Measurements from ENCODE around the gene GOLGA6L2. TPM values are rescaled to one million over a fixed set of nuclear protein-coding genes. Genes with fewer than 3 reads are reported as not detected.

The GOLGA6L2 gene, protein sequence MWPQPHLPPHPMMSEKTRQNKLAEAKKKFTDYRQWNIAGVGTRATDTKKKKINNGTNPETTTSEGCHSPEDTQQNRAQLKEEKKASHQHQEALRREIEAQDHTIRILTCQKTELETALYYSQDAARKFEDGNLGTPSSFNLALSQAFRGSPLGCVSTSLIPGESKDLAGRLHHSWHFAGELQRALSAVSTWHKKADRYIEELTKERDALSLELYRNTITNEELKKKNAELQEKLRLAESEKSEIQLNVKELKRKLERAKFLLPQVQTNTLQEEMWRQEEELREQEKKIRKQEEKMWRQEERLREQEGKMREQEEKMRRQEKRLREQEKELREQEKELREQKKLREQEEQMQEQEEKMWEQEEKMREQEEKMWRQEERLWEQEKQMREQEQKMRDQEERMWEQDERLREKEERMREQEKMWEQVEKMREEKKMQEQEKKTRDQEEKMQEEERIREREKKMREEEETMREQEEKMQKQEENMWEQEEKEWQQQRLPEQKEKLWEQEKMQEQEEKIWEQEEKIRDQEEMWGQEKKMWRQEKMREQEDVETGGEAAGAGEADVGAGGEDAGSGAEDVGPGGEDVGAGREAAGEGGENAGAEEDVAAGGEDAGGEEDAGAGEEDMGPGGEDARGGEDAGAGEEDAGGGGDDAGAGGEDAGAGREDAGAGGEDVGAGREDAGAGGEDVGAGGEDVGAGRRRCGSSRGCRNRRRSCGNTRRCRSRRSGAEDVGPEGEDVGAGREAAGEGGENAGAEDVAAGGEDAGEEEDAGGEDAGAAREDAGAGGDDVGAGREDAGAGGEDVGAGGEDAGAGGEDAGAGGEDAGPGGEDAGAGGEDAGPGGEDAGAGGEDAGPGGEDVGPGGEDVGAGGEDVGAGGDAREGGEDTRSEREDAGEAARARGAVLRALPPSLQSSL
- not detected for total RNA-seq (2021; fragmentation: NEBNext Ultra II Directional; extraction: Animal tissue kit (Norgen Biotek cat#: 25700))
- long read RNA-seq, result 0 reads

DNA sequence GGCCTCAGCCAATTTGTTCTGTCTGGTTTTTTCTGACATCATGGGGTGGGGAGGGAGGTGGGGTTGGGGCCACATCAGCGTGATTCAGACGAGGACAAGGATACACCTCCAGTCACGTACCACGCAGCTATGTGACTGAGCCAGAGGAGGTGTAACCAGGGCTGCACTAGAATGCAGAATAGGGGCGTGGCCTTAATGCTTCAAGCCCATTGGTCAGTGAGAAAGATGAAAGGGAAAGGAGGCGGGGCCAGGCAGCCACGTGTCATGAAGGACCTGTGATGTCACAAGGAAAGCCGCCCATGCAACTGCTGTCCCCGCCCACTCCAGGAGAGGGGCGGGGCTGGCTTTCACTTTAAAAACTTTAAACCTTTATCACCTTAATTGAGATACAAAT, at the start of gene GOLGA6L2:
TSS of gene GOLGA6L2 (minus strand) at position 137 of the 394 bp plus-strand sequence. CDS start at position 75, 62 bp downstream.
- no peak for DNase-seq
- Mint-ChIP-seq H3K9me3 (peaks cover 10% of the 10 kb centered on the region; the same call in 1 of the 2 replicates), H3K4me3 (no peak within 1 kb of the TSS), H3K36me3 (ENCODE audit: low read depth) (no peaks in the 10 kb centered on the region), H3K4me1 (ENCODE audit: low read depth) (no peaks in the 10 kb centered on the region), H3K27me3 (ENCODE audit: insufficient read depth) (peaks cover 5% of the 10 kb centered on the region), H3K27ac (no peak within 1 kb of the TSS)
- TF ChIP-seq, protein P1, sequence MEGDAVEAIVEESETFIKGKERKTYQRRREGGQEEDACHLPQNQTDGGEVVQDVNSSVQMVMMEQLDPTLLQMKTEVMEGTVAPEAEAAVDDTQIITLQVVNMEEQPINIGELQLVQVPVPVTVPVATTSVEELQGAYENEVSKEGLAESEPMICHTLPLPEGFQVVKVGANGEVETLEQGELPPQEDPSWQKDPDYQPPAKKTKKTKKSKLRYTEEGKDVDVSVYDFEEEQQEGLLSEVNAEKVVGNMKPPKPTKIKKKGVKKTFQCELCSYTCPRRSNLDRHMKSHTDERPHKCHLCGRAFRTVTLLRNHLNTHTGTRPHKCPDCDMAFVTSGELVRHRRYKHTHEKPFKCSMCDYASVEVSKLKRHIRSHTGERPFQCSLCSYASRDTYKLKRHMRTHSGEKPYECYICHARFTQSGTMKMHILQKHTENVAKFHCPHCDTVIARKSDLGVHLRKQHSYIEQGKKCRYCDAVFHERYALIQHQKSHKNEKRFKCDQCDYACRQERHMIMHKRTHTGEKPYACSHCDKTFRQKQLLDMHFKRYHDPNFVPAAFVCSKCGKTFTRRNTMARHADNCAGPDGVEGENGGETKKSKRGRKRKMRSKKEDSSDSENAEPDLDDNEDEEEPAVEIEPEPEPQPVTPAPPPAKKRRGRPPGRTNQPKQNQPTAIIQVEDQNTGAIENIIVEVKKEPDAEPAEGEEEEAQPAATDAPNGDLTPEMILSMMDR (IDR thresholded peaks at IDR 0.05), result no peak

DNA sequence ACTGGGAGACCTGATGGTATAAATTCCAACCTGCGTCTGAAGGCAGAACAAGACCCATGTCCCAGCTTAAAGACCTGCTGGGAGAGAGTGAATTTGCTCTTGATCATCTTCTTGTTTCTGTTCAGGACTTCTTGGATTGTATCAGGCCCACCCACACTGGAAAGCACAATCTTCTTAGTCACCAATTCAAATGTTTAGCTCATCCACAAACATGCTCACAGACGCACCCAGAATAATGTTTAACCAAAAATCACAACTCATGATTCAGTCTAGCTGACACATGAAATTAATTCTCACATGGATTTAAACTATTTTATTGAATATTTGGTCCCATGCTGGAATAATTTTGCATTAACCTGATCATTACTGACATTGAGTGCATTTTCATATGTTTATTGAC, 37.8 kb upstream of the GOLGA6L2 start:
- TF ChIP-seq, protein P1 (IDR thresholded peaks at IDR 0.05), result no peak
- no peak for DNase-seq
- Mint-ChIP-seq H3K27me3 (ENCODE audit: insufficient read depth) (no peaks in the 10 kb centered on the region), H3K36me3 (ENCODE audit: low read depth) (no peaks in the 10 kb centered on the region), H3K27ac (no peak overlapping the region), H3K4me1 (ENCODE audit: low read depth) (no peaks in the 10 kb centered on the region), H3K4me3 (no peak overlapping the region), H3K9me3 (no peaks in the 10 kb centered on the region)

DNA sequence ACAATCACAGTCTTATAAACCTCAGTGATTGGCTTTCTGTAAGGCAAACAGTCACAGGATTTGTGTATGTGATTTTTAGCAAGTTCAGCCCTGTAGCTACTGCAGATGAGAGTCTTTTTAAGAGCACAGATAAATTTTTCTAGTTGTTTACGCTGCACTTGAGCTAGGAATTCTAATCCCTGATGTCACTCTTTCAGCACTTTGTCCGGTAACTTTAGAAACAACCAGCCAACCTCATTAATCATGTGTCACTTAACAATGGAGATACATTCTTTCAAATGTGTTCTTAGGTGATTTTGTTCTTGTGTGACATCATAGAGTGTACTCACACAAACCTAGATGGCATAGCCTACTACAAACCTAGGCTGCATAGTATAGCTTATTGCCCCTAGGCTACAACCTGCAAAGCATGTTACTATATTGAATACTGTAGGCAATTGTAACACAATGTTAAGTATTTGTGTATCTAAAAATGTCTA, 36.8 kb upstream of the GOLGA6L2 start:
- no peaks in the 10 kb centered on the region for H3K27me3 Mint-ChIP-seq (ENCODE audit: insufficient read depth)
- no peak overlapping the region for H3K4me3 Mint-ChIP-seq
- no peaks in the 10 kb centered on the region for H3K9me3 Mint-ChIP-seq
- H3K36me3 Mint-ChIP-seq (ENCODE audit: low read depth), result no peaks in the 10 kb centered on the region
- TF ChIP-seq, protein P1 (IDR thresholded peaks at IDR 0.05), result no peak
- H3K27ac Mint-ChIP-seq, result no peak overlapping the region
- DNase-seq, result no peak
- H3K4me1 Mint-ChIP-seq (ENCODE audit: low read depth), result no peaks in the 10 kb centered on the region

DNA sequence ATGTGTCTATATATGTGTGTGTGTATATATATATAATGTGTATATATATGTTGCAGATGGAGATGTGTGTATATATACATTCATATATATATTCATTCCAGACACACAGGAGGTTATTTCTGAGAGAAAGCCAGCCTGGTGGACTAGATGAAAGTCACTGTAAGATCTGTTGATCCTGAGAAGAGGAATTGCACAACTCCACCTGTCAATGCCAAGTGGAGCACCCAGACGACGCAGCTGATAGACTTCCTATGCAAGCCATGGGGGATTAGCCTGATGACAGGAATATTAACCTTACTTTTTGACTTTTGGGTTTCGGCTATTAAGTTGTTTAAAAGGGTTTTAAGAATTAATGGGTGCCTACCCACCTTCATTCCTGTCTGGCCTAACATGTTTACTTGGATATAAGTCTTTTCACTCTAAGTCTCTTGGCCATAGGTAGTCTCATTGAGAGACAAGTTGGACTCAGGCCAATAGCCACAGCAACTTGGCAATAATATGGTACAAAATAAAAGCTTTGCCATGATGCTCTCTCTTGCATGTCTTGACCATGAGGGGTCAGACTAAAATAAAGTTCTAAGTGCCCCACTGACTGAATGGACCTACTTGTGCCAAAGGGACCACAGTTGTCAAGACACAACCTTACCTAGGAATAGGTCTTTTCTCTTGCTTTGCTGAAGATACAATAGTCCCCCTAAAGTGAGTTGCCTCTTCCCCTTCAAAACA, 35.9 kb upstream of the GOLGA6L2 start:
- H3K27me3 Mint-ChIP-seq (ENCODE audit: insufficient read depth), result no peaks in the 10 kb centered on the region
- H3K4me3 Mint-ChIP-seq, result no peak overlapping the region
- H3K4me1 Mint-ChIP-seq (ENCODE audit: low read depth), result no peaks in the 10 kb centered on the region
- no peak overlapping the region for H3K27ac Mint-ChIP-seq
- no peaks in the 10 kb centered on the region for H3K9me3 Mint-ChIP-seq
- TF ChIP-seq, protein P1 (IDR thresholded peaks at IDR 0.05), result no peak
- no peak for DNase-seq
- H3K36me3 Mint-ChIP-seq (ENCODE audit: low read depth), result no peaks in the 10 kb centered on the region

DNA sequence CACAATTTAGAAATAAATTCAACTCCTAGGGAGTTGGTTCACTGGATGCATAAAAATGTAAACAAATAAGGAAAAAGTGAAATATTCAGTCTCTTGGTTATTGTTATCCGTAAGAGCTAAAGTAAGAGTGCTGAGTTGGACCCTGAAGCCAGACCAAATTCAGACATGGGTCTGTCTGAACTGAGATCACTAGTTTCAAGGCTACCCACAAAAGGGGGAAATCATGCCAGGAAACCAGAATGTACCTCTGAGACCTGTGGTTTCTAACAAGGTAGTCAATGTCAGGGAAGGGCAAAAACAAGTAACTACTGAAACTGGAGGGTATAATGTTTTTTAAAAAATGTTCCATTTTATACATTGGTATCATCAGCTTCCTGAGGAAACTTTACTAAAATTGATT, 35.2 kb upstream of the GOLGA6L2 start:
- H3K36me3 Mint-ChIP-seq (ENCODE audit: low read depth), result no peaks in the 10 kb centered on the region
- no peak overlapping the region for H3K27ac Mint-ChIP-seq
- H3K4me1 Mint-ChIP-seq (ENCODE audit: low read depth), result no peaks in the 10 kb centered on the region
- H3K27me3 Mint-ChIP-seq (ENCODE audit: insufficient read depth), result no peaks in the 10 kb centered on the region
- no peaks in the 10 kb centered on the region for H3K9me3 Mint-ChIP-seq
- no peak for DNase-seq
- TF ChIP-seq, protein P1 (IDR thresholded peaks at IDR 0.05), result no peak
- no peak overlapping the region for H3K4me3 Mint-ChIP-seq
